BLaER1 treated with 17β-estradiol and CSF1 and Interleukin-3, amounts not matched to agents 10 nM and 100 nM (cell line): Measurements from ENCODE around the gene CAMK2G.
"Not testable (repeated sequence)": the region's sequence is repeated elsewhere in the genome, so short reads cannot be mapped to it uniquely, and the experiment has no call there.

ENCODE experiments used
- H3K27ac ChIP-seq, 11 experiments: shearing (Covaris generic); formaldehyde crosslinking; 2 replicates each; pipeline ENCODE4 v1.8.1; 2022
- H3K27me3 ChIP-seq, 11 experiments: shearing (Covaris generic); formaldehyde crosslinking; 2 replicates each; pipeline ENCODE4 v1.8.1; 2022
- H3K36me3 ChIP-seq, 11 experiments: shearing (Covaris generic); formaldehyde crosslinking; 2 replicates each; pipeline ENCODE4 v1.8.1; 2022
- H3K4me1 ChIP-seq, 10 experiments: shearing (Covaris generic); formaldehyde crosslinking; 2 replicates each; pipeline ENCODE4 v1.8.1; 2022
- H3K4me2 ChIP-seq, 11 experiments: shearing (Covaris generic); formaldehyde crosslinking; 2 replicates each; pipeline ENCODE4 v1.8.1; 2022
- H3K4me3 ChIP-seq, 10 experiments: shearing (Covaris generic); formaldehyde crosslinking; 2 replicates each; pipeline ENCODE4 v1.8.1; 2022
- H3K9ac ChIP-seq, 11 experiments: shearing (Covaris generic); formaldehyde crosslinking; 2 replicates each; pipeline ENCODE4 v1.8.1; 2022
- H3K9me3 ChIP-seq, 11 experiments: shearing (Covaris generic); formaldehyde crosslinking; replicated peaks in 1 of 11; 2 replicates each; pipeline ENCODE4 v1.8.1; 2022
- H4K20me1 ChIP-seq, 11 experiments: shearing (Covaris generic); formaldehyde crosslinking; 2 replicates each; pipeline ENCODE4 v1.8.1; 2022
- Cebpa-rat ChIP-seq, 11 experiments: shearing (Covaris generic); IDR thresholded peaks; 2 replicates each; pipeline ENCODE4 v1.8.1; 2022

CAMK2G gene

DNA sequence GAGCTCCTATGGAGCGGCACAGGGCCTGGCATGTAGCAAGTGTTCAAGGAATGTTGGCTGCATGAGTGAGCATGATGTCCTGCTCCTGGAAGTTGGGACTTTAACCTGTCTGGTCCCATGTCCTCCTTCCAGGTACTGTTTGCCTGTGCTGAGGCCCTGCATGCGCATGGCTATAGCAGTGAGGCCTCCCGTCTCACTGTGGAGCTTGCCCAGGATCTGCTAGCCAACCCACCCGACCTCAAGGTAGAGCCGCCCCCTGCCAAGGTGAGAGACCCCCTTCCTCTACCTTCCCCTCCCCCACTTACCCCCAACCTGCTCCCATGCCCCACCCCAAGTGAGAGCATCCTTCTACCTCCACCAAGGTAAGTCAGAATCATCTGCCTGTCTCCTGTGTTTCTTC, 80.9 kb downstream of the CAMK2G start:
- Histone ChIP-seq H3K4me3 (no peak overlapping the region), H3K9me3 (no peaks in the 10 kb centered on the region), H3K4me2 (no peak overlapping the region), H3K27me3 (no peaks in the 10 kb centered on the region), H3K36me3 (peaks cover 96 to 100% (median 99%) of the 10 kb centered on the region in 11 experiments), H3K9ac (no peak overlapping the region), H3K4me1 (peaks cover 0 to under 1% (median 0%) of the 10 kb centered on the region in 10 experiments; a peak in 2 of 20 replicates), H3K27ac (no peak overlapping the region), H4K20me1 (peaks cover under 1 to 84% (median 13%) of the 10 kb centered on the region in 11 experiments; a peak in 17 of 22 replicates)
- TF ChIP-seq Cebpa-rat (IDR thresholded peaks at IDR 0.05): no peak

DNA sequence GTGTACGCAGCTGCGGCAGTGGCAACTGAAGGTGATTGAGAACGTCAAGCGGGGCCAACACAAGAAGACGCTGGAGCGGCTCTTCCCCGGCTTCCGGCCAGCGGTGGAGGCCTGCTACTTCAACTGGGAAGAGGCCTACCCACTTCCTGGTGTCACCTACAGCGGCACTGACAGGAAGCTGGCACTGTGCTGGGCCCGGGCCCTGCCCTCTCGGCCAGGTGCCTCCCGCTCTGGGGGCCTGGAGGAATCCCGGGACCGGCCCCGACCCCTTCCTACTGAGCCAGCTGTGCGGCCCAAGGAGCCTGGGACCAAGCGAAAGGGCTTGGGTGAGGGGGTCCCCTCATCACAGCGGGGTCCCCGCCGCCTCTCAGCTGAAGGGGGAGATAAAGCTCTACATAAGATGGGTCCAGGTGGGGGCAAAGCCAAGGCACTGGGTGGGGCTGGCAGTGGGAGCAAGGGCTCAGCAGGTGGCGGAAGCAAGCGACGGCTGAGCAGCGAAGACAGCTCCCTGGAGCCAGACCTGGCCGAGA, 82.4 kb downstream of the CAMK2G start:
- no peak for TF ChIP-seq Cebpa-rat (IDR thresholded peaks at IDR 0.05)
- H3K4me3 ChIP-seq: no peak overlapping the region
- H4K20me1 ChIP-seq: peaks cover 15 to 84% (median 23%) of the 10 kb centered on the region in 11 experiments; a peak in 20 of 22 replicates
- H3K27me3 ChIP-seq: no peaks in the 10 kb centered on the region
- no peaks in the 10 kb centered on the region for H3K9me3 ChIP-seq
- H3K4me1 ChIP-seq: peaks cover 7 to 15% (median 8%) of the 10 kb centered on the region in 10 experiments; a peak in 19 of 20 replicates
- no peak overlapping the region for H3K27ac ChIP-seq
- H3K4me2 ChIP-seq: no peak overlapping the region
- H3K9ac ChIP-seq: no peak overlapping the region
- H3K36me3 ChIP-seq: peaks cover 80 to 94% (median 87%) of the 10 kb centered on the region in 11 experiments

DNA sequence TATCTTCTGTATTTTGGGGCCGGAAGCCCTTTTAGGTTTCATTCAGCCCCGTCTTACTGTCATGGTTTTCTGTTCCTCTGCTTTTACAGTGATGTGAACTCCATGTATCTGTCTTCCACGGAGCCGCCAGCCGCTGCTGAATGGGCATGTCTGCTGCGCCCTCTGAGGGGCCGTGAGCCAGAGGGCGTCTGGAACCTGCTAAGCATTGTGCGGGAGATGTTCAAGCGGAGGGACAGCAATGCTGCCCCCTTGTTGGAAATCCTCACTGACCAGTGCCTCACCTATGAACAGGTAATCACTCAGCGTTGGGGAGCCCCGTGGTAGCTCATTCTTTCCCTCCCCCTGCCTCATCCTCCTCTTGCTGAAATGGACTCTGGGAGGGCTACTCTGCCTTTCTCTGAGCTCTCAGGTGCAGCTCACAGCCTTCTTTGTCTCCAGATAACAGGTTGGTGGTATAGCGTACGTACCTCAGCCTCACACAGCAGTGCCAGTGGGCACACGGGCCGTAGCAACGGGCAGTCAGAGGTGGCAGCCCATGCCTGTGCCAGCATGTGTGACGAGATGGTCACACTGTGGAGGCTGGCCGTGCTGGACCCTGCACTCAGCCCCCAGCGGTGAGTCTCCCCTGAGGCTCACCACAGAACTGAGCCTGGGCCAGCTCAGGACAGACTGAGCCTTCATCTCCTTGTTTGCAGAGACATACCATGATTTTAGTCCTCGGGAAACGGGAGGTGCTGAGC, 83.3 kb downstream of the CAMK2G start:
- Histone ChIP-seq H3K27ac (no peak overlapping the region), H3K4me1 (peaks cover 13 to 21% (median 16%) of the 10 kb centered on the region in 10 experiments), H4K20me1 (peaks cover 24 to 84% (median 31%) of the 10 kb centered on the region in 11 experiments; a peak in 20 of 22 replicates), H3K9me3 (no peaks in the 10 kb centered on the region), H3K9ac (no peak overlapping the region), H3K27me3 (no peaks in the 10 kb centered on the region), H3K4me3 (no peak overlapping the region), H3K36me3 (peaks cover 72 to 85% (median 79%) of the 10 kb centered on the region in 11 experiments), H3K4me2 (no peak overlapping the region)
- TF ChIP-seq Cebpa-rat (IDR thresholded peaks at IDR 0.05): no peak

DNA sequence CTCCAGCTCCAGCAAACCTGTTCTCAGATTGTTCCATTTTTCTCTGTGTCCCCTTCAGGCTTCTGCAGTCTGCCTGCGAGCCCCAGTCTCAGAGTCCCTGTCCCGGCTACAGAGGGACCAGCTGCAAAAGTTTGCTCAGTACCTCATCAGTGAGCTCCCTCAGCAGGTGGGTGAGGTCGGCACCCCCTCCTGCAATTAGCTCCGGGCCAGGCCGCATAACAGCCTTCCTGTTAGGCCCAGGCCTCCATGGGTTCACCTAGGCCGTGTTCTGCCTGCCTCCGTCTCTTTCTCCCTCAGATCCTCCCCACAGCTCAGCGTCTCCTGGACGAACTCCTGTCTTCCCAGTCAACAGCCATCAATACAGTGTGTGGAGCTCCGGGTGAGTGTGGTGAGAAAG, 84.7 kb downstream of the CAMK2G start:
- Histone ChIP-seq H4K20me1 (peaks cover 27 to 76% (median 31%) of the 10 kb centered on the region in 11 experiments; a peak in 20 of 22 replicates), H3K4me1 (peaks cover 17 to 24% (median 19%) of the 10 kb centered on the region in 10 experiments), H3K4me3 (no peak overlapping the region), H3K36me3 (peaks cover 58 to 71% (median 65%) of the 10 kb centered on the region in 11 experiments), H3K9me3 (no peaks in the 10 kb centered on the region), H3K4me2 (no peak overlapping the region), H3K27ac (no peak overlapping the region), H3K9ac (peak overlapping the region in 4 of 11 experiments; percentile 2 to 16 (median 7); a peak in 1 of 22 replicates), H3K27me3 (no peaks in the 10 kb centered on the region)
- TF ChIP-seq Cebpa-rat (IDR thresholded peaks at IDR 0.05): no peak

DNA sequence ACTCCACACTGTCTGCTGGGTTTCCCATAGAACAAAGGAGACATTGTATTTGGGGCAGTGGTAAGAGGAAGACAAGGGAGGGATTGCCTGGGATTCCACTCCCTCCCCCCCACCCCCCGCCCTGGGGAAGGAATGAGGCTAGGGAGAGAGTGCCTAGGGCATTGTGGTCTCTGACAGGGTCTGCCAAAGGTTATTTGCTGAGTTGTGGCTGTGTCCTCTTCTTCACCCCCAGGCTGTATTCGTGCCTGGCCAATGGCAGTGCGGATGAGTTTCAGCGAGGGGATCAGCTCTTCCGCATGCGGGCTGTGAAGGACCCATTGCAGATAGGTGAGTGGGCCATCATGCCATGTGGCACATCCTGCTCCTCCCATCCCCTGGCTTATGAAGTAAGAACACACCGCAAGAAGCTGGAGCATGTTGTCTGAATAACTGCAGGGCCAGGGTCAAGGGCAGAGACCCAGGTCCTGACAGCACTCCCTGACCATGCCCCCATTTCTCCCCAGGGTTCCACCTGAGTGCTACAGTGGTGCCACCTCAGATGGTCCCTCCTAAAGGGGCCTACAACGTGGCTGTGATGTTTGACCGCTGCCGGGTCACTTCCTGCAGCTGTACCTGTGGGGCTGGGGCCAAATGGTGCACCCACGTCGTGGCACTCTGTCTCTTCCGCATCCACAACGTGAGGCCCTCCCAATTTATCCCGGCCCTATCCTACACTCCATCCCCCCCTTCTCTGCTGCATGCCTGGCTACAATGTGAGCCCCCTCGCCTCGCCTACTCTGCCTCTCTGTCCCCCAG, 85.3 kb downstream of the CAMK2G start:
- H3K9me3 ChIP-seq: no peaks in the 10 kb centered on the region
- TF ChIP-seq Cebpa-rat (IDR thresholded peaks at IDR 0.05): no peak
- H3K4me1 ChIP-seq: peaks cover 22 to 30% (median 25%) of the 10 kb centered on the region in 10 experiments
- no peak overlapping the region for H3K4me3 ChIP-seq
- H3K27ac ChIP-seq: no peak overlapping the region
- peaks cover 27 to 73% (median 36%) of the 10 kb centered on the region in 11 experiments; a peak in 20 of 22 replicates for H4K20me1 ChIP-seq
- H3K9ac ChIP-seq: peak overlapping the region in 2 of 11 experiments; percentile 9 to 16; a peak in 1 of 22 replicates
- no peak overlapping the region for H3K4me2 ChIP-seq
- H3K27me3 ChIP-seq: no peaks in the 10 kb centered on the region
- peaks cover 52 to 65% (median 59%) of the 10 kb centered on the region in 11 experiments for H3K36me3 ChIP-seq

DNA sequence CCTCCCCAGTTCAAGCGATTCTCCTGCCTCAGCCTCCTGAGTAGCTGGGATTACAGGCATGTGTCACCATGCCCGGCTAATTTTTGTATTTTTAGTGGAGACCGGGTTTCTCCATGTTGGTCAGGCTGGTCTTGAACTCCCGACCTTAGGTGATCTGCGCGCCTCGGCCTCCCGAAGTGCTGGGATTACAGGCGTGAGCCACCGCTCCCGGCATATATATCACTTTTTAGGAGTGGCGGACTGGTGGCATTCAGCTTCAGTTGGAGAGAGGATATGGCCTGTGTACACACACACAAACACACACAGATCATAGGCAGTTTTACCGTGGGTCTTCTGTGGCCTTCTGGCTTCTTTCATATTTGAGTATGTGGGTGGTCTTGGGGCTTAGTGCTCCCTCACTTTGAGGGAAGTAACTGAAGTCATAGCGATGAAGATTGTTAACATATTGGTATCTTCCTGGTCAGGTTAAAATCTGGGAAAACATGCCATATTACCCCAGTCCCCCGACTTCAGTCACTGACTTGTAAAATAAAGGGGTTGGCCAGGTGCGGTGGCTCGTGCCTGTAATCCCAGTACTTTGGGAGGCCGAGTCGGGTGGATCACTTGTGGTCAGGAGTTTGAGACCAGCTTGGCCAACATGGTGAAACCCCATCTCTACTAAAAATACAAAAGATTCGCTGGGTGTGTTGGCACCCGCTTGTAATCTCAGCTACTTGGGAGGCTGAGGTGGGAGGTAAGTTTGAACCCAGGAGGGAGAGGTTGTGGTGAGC, 87.1 kb downstream of the CAMK2G start:
- Histone ChIP-seq H3K4me2 (peak overlapping the region; percentile 78 to 99 (median 91)), H3K4me1 (peaks cover 37 to 44% (median 40%) of the 10 kb centered on the region in 10 experiments), H3K4me3 (peak overlapping the region in 9 of 10 experiments; percentile 79 to 99 (median 88); a peak in 16 of 20 replicates), H3K36me3 (peaks cover 34 to 55% (median 43%) of the 10 kb centered on the region in 11 experiments), H3K27ac (peak overlapping the region in 1 of 11 experiments; percentile 85; a peak in 1 of 22 replicates), H4K20me1 (peaks cover 27 to 60% (median 42%) of the 10 kb centered on the region in 11 experiments; a peak in 20 of 22 replicates), H3K9ac (peak overlapping the region; percentile 88 to 95 (median 90); a peak in 18 of 22 replicates)
- H3K9me3 ChIP-seq, H3K27me3 ChIP-seq: not testable (repeated sequence)

DNA sequence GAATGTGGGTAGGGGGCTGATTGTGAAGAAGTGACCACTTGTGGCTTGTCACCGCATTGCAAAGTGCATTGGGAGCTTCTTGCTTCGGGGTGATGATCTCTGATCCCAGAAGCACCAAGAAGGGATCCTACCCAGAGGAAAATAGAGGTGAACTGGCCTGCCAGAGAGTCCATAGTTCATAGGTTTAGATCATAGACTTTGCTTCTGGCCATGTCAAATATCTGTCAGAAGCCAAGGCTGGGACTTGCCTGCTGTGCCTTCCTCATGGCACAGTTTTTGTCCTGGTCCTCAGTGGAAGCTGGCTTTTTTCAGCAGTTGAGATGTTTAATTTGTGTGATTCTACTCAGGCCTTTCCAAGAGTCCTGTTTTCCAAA, 87.9 kb downstream of the CAMK2G start:
- no peaks in the 10 kb centered on the region for H3K9me3 ChIP-seq
- peaks cover 37 to 44% (median 40%) of the 10 kb centered on the region in 10 experiments for H3K4me1 ChIP-seq
- peak overlapping the region; percentile 79 to 99 (median 88) for H3K4me3 ChIP-seq
- no peak for TF ChIP-seq Cebpa-rat (IDR thresholded peaks at IDR 0.05)
- peaks cover 27 to 48% (median 36%) of the 10 kb centered on the region in 11 experiments for H3K36me3 ChIP-seq
- peak overlapping the region; percentile 80 to 89 (median 86); a peak in 21 of 22 replicates for H3K27ac ChIP-seq
- H4K20me1 ChIP-seq: peaks cover 25 to 55% (median 42%) of the 10 kb centered on the region in 11 experiments; a peak in 20 of 22 replicates
- no peaks in the 10 kb centered on the region for H3K27me3 ChIP-seq
- H3K9ac ChIP-seq: peak overlapping the region; percentile 88 to 95 (median 90)
- peak overlapping the region; percentile 78 to 99 (median 91) for H3K4me2 ChIP-seq
